ENCODE data around the gene OVCH1. TPM values are rescaled to one million over a fixed set of nuclear protein-coding genes. Genes with fewer than 3 reads are reported as not detected.
"Not testable (repeated sequence)": the region's sequence is repeated elsewhere in the genome, so short reads cannot be mapped to it uniquely, and the experiment has no call there.

The OVCH1 gene
- total RNA-seq, 1 donor from 2014 or later: not detected

- TF ChIP-seq, protein P1, sequence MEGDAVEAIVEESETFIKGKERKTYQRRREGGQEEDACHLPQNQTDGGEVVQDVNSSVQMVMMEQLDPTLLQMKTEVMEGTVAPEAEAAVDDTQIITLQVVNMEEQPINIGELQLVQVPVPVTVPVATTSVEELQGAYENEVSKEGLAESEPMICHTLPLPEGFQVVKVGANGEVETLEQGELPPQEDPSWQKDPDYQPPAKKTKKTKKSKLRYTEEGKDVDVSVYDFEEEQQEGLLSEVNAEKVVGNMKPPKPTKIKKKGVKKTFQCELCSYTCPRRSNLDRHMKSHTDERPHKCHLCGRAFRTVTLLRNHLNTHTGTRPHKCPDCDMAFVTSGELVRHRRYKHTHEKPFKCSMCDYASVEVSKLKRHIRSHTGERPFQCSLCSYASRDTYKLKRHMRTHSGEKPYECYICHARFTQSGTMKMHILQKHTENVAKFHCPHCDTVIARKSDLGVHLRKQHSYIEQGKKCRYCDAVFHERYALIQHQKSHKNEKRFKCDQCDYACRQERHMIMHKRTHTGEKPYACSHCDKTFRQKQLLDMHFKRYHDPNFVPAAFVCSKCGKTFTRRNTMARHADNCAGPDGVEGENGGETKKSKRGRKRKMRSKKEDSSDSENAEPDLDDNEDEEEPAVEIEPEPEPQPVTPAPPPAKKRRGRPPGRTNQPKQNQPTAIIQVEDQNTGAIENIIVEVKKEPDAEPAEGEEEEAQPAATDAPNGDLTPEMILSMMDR (IDR thresholded peaks at IDR 0.05; ENCODE audit: insufficient read depth, low read length, poor library complexity, severe bottlenecking): no peak
- no peak overlapping the region for H3K4me3 ChIP-seq (ENCODE audit: low read depth, low read length)
- H3K27me3 ChIP-seq (ENCODE audit: control insufficient read depth, insufficient read depth, low read length): no peaks in the 10 kb centered on the region
- no peak for DNase-seq (ENCODE audit: low read depth)
- H3K36me3 ChIP-seq (ENCODE audit: control insufficient read depth, insufficient read depth, low read length): no peaks in the 10 kb centered on the region
Observed at GRCh38 chr12:29447285-29447975, 50.1 kb downstream of the OVCH1 start.

GRCh38 chr12:29439506-29439905 lies 58.0 kb downstream of the OVCH1 start:
- DNase-seq (ENCODE audit: low read depth): no peak

GRCh38 chr12:29438752-29439408 lies 58.6 kb downstream of the OVCH1 start:
- H3K4me3 ChIP-seq (ENCODE audit: low read depth, low read length): no peak overlapping the region
- no peak for DNase-seq (ENCODE audit: low read depth)
- no peaks in the 10 kb centered on the region for H3K36me3 ChIP-seq (ENCODE audit: control insufficient read depth, insufficient read depth, low read length)
- H3K27me3 ChIP-seq (ENCODE audit: control insufficient read depth, insufficient read depth, low read length): no peaks in the 10 kb centered on the region
- TF ChIP-seq, protein P1 (IDR thresholded peaks at IDR 0.05; ENCODE audit: insufficient read depth, low read length, poor library complexity, severe bottlenecking): no peak

More at GRCh38 chr12:29439506-29439905, 58.0 kb downstream of the OVCH1 start:
- TF ChIP-seq, protein P1 (IDR thresholded peaks at IDR 0.05; ENCODE audit: insufficient read depth, low read length, poor library complexity, severe bottlenecking): no peak
- Histone ChIP-seq H3K27me3 (ENCODE audit: control insufficient read depth, insufficient read depth, low read length) (no peaks in the 10 kb centered on the region), H3K4me3 (ENCODE audit: low read depth, low read length) (no peak overlapping the region), H3K36me3 (ENCODE audit: control insufficient read depth, insufficient read depth, low read length) (no peaks in the 10 kb centered on the region)

DNA sequence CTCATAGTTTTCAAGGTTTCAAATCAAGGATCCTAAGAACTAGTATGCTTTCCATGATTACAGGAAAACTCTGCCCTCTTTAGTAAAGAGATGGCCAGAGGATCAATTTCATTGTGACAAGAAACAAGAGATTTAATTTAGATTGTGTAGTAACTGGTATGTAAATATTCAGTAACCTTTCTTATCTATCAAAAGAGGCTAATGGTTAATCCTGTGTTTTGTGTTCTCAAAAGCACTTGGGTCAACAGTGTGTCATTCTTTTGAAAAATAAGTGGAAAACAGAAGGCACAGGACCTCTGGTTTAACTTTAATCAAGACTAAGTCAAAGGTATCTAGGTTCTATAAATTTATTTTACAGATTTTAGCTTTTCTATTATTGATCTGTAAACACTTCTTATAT lies 59.9 kb downstream of the OVCH1 start:
- Histone ChIP-seq H3K4me3 (ENCODE audit: low read depth, low read length) (no peak overlapping the region), H3K27me3 (ENCODE audit: control insufficient read depth, insufficient read depth, low read length) (no peaks in the 10 kb centered on the region), H3K36me3 (ENCODE audit: control insufficient read depth, insufficient read depth, low read length) (no peaks in the 10 kb centered on the region)
- no peak for DNase-seq (ENCODE audit: low read depth)
- TF ChIP-seq, protein P1 (IDR thresholded peaks at IDR 0.05; ENCODE audit: insufficient read depth, low read length, poor library complexity, severe bottlenecking): no peak

DNA sequence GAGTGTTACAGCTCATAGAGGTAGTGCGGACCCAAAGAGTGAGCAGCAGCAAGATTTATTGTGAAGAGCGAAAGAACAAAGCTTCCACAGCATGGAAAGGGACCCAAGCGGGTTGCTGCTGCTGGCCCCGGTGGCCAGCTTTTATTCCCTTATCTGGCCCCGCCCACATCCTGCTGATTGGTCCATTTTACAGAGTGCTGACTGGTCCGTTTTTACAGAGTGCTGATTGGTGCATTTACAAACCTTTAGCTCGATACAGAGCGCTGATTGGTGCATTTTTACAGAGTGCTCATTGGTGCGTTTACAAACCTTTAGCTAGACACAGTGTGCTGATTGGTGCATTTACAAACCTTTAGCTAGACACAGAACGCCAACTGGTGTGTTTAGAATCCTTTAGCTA lies 60.7 kb downstream of the OVCH1 start:
- H3K27me3 ChIP-seq (ENCODE audit: control insufficient read depth, insufficient read depth, low read length); H3K4me3 ChIP-seq (ENCODE audit: low read depth, low read length); DNase-seq (ENCODE audit: low read depth); H3K36me3 ChIP-seq (ENCODE audit: control insufficient read depth, insufficient read depth, low read length): not testable (repeated sequence)

DNA sequence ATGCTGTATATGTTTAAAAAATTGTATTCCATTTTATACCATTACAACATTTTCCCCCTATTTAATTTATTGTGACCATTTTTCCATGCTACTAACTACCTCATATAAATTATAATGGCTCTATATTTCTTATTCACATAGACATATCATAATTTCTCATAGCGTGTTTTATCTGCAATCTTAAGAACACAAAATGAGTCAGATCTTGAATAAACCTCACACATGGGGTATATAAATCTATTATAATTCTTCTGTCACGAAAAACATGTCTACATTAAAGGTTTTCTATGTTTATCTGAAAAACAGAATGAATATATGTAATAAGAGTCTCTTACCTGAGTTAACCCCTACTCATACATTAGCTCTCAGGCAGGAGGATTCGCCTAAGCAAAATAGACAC lies 66.0 kb downstream of the OVCH1 start:
- no peaks in the 10 kb centered on the region for H3K27me3 ChIP-seq (ENCODE audit: control insufficient read depth, insufficient read depth, low read length)
- H3K36me3 ChIP-seq (ENCODE audit: control insufficient read depth, insufficient read depth, low read length): no peaks in the 10 kb centered on the region
- TF ChIP-seq, protein P1 (IDR thresholded peaks at IDR 0.05; ENCODE audit: insufficient read depth, low read length, poor library complexity, severe bottlenecking): no peak
- no peak for DNase-seq (ENCODE audit: low read depth)
- no peak overlapping the region for H3K4me3 ChIP-seq (ENCODE audit: low read depth, low read length)

Data from kidney epithelial cell (primary cell).